H1 (cell line): Measurements from ENCODE around the gene CIT. TPM values are rescaled to one million over a fixed set of nuclear protein-coding genes. Genes with fewer than 3 reads are reported as not detected.

Source experiments
- BCL11A ChIP-seq, 2 experiments: IDR thresholded peaks; one replicate each; pipeline ENCODE4 v1.6.1; 2011; ENCODE audit warnings: low read depth in 2 of 2, low read length in 2 of 2, mild to moderate bottlenecking in 2 of 2
- polyA plus RNA-seq, 7 experiments: library from polyadenylated mRNA; depleted of rRNA in 3 of 7; stranded (reverse) in 5 of 7; unstranded in 2 of 7; fragments of >200 nt in 5 of 7; fragments of 200-250 nt in 2 of 7; gene quantifications; 1 replicate in 5 of 7; 2 replicates in 1 of 7; 4 replicates in 1 of 7; pipeline versions ENCODE4 v1.2.1 to v1.2.3, GENCODE V29; 2011 to 2013; ENCODE audit warnings: missing spikeins in 2 of 7, mixed read lengths in 2 of 7
- total RNA-seq: library from RNA; stranded (reverse); fragmentation: NEBNext Ultra II Directional; extraction: Animal tissue kit (Norgen Biotek cat#: 25700); gene quantifications from 2 replicates; pipeline ENCODE4 v1.2.1, GENCODE V29; 2021
- TF ChIP-seq, protein P1 (sequence below): IDR thresholded peaks from 2 replicates; pipeline ENCODE4 v1.6.1; 2012; ENCODE audit warnings: low read length, inconsistent platforms

Gene CIT
- total and polyA plus RNA-seq, 2 of the 8 experiments (the other 6 are each of a cell fraction or from before 2014, with no cell fraction given) = 17.1 to 60.9 TPM

DNA sequence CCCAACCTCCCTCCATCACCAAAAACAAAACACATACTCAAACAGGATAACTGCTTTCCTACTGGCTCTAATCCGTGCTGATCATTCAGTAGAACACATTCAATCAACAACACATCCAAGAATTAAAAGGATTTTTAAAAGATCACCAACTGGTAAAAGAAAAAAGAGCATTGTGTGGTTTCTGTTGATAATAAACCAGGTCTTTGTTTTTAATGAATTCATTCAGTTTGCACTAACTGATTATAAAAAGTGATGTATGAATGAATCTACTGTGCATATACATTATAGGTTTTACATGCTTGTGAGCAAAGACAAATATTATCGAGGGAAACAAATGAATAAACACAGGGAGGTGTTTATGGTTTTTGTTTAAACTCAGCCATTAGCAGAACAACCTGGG lies 55.1 kb downstream of the CIT start (continued):
- TF ChIP-seq, protein P1, sequence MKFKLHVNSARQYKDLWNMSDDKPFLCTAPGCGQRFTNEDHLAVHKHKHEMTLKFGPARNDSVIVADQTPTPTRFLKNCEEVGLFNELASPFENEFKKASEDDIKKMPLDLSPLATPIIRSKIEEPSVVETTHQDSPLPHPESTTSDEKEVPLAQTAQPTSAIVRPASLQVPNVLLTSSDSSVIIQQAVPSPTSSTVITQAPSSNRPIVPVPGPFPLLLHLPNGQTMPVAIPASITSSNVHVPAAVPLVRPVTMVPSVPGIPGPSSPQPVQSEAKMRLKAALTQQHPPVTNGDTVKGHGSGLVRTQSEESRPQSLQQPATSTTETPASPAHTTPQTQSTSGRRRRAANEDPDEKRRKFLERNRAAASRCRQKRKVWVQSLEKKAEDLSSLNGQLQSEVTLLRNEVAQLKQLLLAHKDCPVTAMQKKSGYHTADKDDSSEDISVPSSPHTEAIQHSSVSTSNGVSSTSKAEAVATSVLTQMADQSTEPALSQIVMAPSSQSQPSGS = no peak
- TF ChIP-seq BCL11A (IDR thresholded peaks at IDR 0.05; ENCODE audit: low read depth in 2 of 2, low read length in 2 of 2) = no peak
